Measurements from ENCODE around the gene SMAD3.

The SMAD3 gene

GRCh38 chr15:67067930-67068551 lies 2.6 kb downstream of the SMAD3 start:
- Histone ChIP-seq H3K9me3 (ENCODE audit: insufficient read depth, low read length, severe bottlenecking) (no peaks in the 10 kb centered on the region), H4K20me1 (ENCODE audit: insufficient read depth, low read length) (peaks cover 6% of the 10 kb centered on the region), H3K27me3 (ENCODE audit: insufficient read depth, low read length, poor library complexity) (peaks cover 64% of the 10 kb centered on the region), H3K9ac (ENCODE audit: low read depth, low read length) (no peak overlapping the region), H3K36me3 (ENCODE audit: insufficient read depth, low read length) (no peaks in the 10 kb centered on the region), H3K4me1 (ENCODE audit: insufficient read depth, low read length) (peaks cover 13% of the 10 kb centered on the region), H3K4me2 (ENCODE audit: insufficient read depth, low read length) (no peak overlapping the region), H2AFZ (ENCODE audit: low read depth, low read length) (no peak overlapping the region), H3K79me2 (ENCODE audit: insufficient read depth, low read length) (no peaks in the 10 kb centered on the region), H3K4me3 (ENCODE audit: low read depth in 1 of 2, low read length in 2 of 2) (no peak overlapping the region), H3K27ac (ENCODE audit: low read length) (no peak overlapping the region)
- DNase-seq (no peak), ATAC-seq (ENCODE audit: insufficient read depth, low read depth) (no peak)
- TF ChIP-seq CTCF (IDR thresholded peaks at IDR 0.05; ENCODE audit: borderline replicate concordance, extremely low read depth, low read length, poor library complexity, severe bottlenecking): no peak
- TF ChIP-seq EZH2 (IDR thresholded peaks at IDR 0.05; ENCODE audit: borderline replicate concordance, low read depth, low read length, severe bottlenecking): no peak

GRCh38 chr15:67068710-67069400 lies 3.5 kb downstream of the SMAD3 start:
- H3K27me3 ChIP-seq (ENCODE audit: insufficient read depth, low read length, poor library complexity): peaks cover 56% of the 10 kb centered on the region
- no peak for DNase-seq
- H3K36me3 ChIP-seq (ENCODE audit: insufficient read depth, low read length): no peaks in the 10 kb centered on the region
- no peak overlapping the region for H3K4me3 ChIP-seq (ENCODE audit: low read depth in 1 of 2, low read length in 2 of 2)
- TF ChIP-seq CTCF (IDR thresholded peaks at IDR 0.05; ENCODE audit: borderline replicate concordance, extremely low read depth, low read length, poor library complexity, severe bottlenecking): no peak
- no peak for TF ChIP-seq EZH2 (IDR thresholded peaks at IDR 0.05; ENCODE audit: borderline replicate concordance, low read depth, low read length, severe bottlenecking)
- no peak for ATAC-seq (ENCODE audit: insufficient read depth, low read depth)
- H3K9ac ChIP-seq (ENCODE audit: low read depth, low read length): no peak overlapping the region
- no peak overlapping the region for H3K27ac ChIP-seq (ENCODE audit: low read length)
- H2AFZ ChIP-seq (ENCODE audit: low read depth, low read length): no peak overlapping the region
- H3K9me3 ChIP-seq (ENCODE audit: insufficient read depth, low read length, severe bottlenecking): no peaks in the 10 kb centered on the region
- H3K4me2 ChIP-seq (ENCODE audit: insufficient read depth, low read length): no peak overlapping the region
- H3K4me1 ChIP-seq (ENCODE audit: insufficient read depth, low read length): peaks cover 13% of the 10 kb centered on the region
- no peaks in the 10 kb centered on the region for H3K79me2 ChIP-seq (ENCODE audit: insufficient read depth, low read length)
- H4K20me1 ChIP-seq (ENCODE audit: insufficient read depth, low read length): peaks cover 3% of the 10 kb centered on the region

GRCh38 chr15:67070150-67070549 lies 4.7 kb downstream of the SMAD3 start:
- H2AFZ ChIP-seq (ENCODE audit: low read depth, low read length): no peak overlapping the region
- H3K4me1 ChIP-seq (ENCODE audit: insufficient read depth, low read length): peaks cover 13% of the 10 kb centered on the region
- peaks cover 44% of the 10 kb centered on the region for H3K27me3 ChIP-seq (ENCODE audit: insufficient read depth, low read length, poor library complexity)
- H3K79me2 ChIP-seq (ENCODE audit: insufficient read depth, low read length): no peaks in the 10 kb centered on the region
- peaks cover 3% of the 10 kb centered on the region for H4K20me1 ChIP-seq (ENCODE audit: insufficient read depth, low read length)
- no peak overlapping the region for H3K4me3 ChIP-seq (ENCODE audit: low read depth in 1 of 2, low read length in 2 of 2)
- H3K4me2 ChIP-seq (ENCODE audit: insufficient read depth, low read length): no peak overlapping the region
- H3K36me3 ChIP-seq (ENCODE audit: insufficient read depth, low read length): no peaks in the 10 kb centered on the region
- no peak for TF ChIP-seq EZH2 (IDR thresholded peaks at IDR 0.05; ENCODE audit: borderline replicate concordance, low read depth, low read length, severe bottlenecking)
- TF ChIP-seq CTCF (IDR thresholded peaks at IDR 0.05; ENCODE audit: borderline replicate concordance, extremely low read depth, low read length, poor library complexity, severe bottlenecking): no peak
- H3K27ac ChIP-seq (ENCODE audit: low read length): no peak overlapping the region
- DNase-seq (no peak), ATAC-seq (ENCODE audit: insufficient read depth, low read depth) (no peak)
- no peaks in the 10 kb centered on the region for H3K9me3 ChIP-seq (ENCODE audit: insufficient read depth, low read length, severe bottlenecking)
- H3K9ac ChIP-seq (ENCODE audit: low read depth, low read length): no peak overlapping the region
